GM11168 (cell line): ENCODE data around the gene ABLIM1.

ENCODE experiments used
- in situ Hi-C: fragments of 300-500 bp; cut with MboI; formaldehyde crosslinking; loops from one replicate; pipeline ENCODE4 v1.12.0; 2022; ENCODE audit warnings: low sequenced_read_pairs; ENCODE audit not compliant: unreplicated experiment

Gene ABLIM1

DNA sequence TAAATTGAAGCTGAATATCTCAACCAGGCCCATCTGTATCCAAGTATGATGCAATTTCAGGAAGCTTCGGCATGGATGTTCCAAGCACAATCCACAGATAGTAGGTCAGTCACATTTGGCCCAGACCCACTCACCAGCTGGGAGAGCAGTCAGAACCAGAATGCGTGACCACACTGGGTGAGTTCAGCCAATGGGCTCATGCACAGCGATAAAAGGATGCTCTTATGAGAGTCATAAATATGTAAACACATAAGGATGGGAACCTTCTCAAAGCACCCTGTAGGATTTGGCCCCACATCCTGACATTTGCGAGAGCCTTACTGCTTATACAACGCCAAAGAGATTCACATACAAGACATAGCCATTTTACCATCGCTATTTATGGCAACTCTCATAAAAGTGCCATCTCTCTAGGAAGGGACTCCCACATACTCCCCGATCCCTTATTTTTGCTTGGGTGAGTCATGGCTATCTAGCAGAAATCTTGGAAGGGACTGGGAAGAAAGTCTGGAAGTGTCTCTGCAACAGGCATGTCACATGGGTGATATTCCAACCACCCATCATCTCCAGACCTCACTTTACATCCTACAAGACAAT, 256.8 kb downstream of the ABLIM1 start:
- in situ Hi-C loops, result no loop called here

DNA sequence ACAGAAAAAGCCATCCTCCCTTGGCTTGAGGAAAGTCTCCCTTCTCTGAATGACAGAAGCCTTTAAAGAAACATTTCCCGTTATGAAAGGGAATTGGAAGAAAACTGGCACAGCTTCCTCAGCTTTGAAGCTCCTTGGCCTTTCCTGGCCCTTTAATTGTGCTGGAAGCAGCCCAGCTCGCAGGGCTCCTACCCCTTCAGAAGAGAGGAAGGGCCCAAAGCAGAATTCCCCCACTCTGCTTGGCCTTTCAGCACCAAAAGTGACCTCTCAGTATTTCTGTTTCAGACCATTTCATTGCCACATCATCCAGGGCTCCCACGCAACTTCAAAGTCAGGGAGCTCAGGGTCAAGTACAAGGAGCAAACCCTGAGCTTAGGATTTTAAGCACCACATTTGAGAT, 258.0 kb downstream of the ABLIM1 start:
- in situ Hi-C loops, result no loop called here

DNA sequence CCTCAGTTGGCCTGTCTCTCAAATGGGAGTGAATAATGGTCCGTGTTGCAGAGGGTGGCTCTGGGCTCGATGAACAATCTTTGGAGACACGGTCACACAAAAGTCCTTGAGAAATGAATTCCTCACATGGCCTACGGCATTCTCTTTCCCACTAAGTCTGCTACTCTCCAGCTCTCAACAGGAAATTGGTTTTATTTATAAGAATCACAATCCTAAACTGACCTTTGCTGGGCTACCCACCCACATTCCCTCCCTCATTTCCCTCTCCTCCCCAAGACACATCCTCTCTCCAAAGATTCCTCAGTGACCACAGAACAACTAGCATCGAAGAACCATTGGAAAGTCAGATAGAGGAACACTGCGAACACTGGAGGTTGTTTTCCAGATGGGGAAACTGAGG, 258.5 kb downstream of the ABLIM1 start:
- in situ Hi-C loops, result no loop called here

DNA sequence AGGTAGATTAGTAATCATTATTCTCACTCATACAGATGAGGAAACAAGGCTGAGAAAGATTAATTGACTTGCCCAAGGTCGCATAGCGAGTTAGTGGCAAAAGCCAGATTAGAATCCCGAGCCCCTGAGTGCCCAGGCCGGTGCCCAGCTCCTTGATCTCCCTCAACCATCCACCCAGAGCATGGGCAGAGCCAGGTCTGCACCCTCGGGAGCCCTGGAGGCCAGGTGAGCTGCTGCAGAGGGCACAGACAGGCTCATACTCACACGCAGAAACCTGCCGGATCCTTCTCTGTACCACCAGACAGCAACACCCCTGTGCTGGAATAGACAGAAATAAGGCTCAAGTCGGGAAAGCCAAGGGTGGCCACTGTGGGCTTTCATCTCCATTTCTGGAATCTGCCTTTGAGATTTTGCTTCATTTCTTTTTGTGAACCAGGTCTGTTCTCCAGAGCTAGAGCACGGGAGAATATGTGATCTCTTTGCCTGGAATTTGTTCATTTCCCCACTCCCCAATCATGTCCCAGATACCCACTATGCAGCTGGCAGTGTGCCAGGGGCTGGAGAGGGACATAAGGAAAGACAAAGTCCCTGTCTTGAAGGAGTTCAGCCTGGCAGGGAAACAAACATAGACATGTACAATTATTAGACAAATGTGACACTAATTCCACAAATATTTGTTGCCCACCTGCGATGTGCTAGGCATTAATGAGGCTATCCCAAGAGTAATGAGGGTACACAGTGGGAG, 259.3 kb downstream of the ABLIM1 start:
- in situ Hi-C loops, result no loop called here

DNA sequence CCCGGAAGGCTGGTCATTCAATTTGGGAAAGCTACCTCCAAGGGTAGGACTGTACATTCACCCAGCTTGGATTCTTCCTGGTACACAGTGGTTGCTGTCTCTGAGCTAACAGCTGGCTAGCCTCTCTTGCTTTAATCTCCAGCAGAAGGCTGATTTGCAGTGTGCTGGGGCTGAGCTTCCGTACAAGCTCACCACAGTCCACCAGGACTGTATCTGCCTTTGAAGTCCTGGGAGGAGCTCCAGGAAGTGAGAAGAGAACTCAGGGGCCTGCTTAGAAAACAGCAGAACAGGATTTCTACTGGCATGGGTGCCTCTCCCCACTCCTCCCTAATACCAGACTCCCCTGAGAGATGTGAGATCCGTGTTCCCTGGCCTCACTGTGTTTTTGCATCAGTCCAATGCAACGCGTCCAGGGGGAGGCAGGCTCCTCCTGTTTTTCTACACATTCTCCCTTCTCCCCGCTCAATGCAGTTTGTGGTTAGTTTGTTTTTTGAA, 260.4 kb downstream of the ABLIM1 start:
- in situ Hi-C loops, result no loop called here

DNA sequence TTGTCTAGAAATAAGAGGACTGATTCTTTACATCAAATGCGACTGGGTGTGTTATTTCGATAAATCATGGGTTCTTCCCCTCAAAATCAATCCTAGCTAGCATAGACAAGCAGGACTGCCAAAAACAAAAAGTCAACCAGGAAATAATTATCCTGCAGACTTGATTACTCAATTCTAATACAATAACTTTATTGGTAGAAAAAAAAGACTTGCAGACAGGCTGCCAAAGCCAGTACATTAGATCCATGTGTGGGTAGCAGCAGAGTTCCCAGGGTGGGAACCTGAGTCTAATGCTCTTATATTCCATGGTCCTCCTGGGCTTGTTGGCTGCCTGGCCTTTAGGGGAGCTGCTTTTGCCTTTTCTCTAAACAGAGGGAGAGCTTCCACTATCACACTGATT, 261.6 kb downstream of the ABLIM1 start:
- in situ Hi-C loops, result no loop called here

DNA sequence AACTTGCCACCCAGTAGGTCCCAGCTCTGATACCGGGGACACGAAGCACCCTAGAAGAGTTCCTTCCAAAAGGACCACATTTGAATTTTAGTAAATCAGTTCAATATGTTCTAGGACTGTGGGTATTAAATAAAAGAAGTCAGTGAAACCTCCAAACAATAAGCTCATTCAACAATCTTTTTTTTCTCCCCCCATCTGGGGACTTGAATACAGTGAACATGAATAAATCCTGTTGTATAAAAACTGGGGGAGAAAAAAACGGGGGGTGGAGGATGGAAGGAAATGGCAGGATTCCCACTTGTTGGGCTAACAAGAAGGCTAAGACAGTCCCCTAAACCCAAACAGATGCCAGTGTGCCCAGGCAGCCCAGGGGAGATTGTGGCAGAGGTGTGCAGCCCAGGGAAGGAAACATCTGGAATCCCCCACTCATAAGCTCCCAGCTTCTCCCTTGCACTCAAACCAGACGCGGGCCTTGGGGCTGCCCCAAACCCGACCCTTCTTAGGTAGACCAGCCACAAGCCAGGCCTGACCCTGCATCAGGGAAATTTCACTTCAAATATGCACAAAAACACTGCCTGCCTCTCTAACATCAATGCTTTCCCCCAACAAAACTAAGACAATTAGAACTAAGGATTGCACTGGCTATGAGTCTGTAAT, 262.6 kb downstream of the ABLIM1 start:
- in situ Hi-C loops, result no loop called here

DNA sequence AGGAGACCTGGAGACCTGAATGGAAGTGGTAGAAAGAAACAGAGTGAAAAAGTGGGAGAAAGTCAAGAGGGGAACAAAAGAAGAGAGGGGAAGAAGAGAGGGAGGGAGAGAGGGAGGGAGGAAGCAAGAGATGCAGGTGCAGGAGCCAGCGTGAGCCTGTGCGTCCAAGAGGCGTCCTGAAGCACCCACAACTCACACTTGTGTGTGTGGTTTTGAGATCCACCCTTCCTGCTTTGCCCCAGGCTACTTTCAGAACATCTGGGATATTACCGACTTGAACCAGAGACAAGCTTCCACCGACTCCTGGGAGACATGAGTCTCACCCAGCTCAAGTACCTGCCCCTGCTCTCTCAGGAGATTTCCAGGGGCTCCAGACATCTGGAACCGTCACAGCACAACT, 263.5 kb downstream of the ABLIM1 start:
- in situ Hi-C loops, result no loop called here

DNA sequence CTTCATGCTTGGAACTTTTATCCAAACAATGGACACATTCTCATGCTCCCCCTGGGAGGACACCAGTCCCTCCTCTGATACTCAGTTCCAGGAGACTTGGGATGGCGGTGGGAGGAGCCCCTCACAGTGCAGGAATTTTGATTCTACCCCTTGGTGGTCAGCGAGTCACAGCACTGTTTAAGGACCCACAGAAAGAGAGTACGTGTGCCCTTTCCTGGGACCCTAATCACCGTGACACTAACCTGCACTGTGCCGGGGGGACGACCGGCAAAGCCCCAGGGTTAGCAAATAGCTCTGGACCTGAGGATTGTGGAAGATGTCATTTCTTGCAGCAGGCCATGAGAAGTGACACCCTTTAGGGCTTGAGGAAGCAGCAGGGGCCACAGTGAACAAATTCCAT, 264.2 kb downstream of the ABLIM1 start:
- in situ Hi-C loops, result no loop called here

DNA sequence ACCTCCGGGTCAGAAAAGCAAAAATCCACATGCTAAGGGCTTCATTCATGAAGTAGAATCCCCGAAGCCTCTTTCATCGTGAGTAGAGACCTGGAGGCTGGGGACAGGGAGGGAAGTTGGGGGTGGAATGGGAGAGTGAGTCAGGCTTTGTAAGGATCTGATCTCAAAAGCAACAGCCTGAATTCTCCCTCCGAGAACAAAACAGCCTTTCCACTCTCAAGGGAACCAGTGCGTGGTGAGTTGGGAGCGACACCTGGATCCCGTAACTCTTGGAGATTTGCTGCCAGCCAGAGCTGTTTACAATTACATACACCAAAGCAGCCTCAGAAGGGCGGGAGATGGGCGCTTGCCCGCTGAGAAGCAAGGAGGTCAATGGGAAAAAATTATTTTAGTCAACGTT, 264.6 kb downstream of the ABLIM1 start:
- in situ Hi-C loops, result no loop called here

DNA sequence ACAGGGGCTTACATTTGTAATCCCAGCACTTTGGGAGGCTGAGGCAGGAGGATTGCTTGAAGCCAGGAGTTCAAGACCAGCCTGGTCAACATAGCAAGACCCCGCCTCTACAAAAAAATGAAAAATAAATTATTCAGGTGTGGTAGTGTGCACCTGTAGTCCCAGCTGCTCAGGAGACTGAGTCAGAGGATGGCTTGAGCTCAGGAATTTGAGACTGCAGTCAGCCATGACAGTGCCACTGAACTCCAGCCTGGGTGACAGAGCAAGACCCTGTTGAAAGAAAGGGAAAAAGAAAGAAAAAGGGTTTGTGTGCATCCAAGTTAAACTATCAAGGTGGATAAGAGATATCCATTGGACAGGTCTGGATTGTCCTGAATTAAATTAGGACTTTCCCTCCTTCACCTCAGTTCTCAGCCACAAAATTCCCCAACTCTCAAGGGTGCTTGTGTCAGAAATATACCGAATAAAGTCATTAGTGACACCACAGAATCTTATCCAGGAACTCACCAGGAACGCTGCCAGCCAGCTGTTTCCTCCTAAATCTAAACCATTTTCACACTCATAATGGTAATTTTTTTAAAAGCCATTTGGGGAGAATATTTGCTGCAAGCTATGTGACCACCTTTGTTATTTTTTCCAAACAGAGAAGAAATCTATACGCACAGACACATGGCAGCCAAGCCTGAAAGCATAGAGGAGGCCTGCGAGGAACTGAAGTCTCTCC, 265.8 kb downstream of the ABLIM1 start:
- in situ Hi-C loops, result no loop called here

DNA sequence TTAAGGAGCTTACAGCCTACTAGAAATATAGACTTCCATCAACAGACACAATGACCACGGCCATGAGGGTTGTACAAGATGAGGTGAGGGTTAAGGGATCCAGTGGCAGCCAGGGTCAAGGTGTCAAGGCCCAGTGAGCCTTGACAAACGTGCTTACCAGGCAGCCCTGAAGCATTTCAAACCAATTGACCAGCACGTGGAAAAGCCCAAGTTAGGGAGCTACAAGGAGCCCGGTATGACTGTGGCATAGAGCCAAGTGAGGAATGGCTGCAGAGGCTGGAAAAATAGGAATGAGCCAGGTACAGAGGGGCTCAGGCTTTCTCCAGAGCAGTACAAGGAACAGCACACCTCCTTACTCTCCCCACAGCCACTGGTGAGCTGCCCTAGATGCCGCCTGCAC, 266.5 kb downstream of the ABLIM1 start:
- in situ Hi-C loops, result no loop called here

DNA sequence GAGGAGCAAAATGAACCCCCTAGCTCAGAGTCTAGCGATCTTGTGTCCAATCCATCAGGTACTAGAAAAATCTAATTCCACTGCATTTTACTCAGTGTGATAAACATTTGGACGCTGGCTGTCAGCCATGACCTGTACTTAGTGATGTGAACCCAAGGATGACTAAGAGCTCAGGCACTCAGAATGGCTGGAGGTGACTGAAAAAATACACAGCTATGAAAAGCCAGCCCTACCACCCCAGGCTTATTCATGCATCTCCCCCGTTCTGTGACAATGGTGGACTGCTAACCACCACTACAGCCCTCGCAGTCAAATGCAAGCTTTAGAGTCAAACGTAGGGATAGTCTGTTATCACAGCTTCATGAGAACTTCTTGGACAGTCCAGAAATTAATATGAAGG, 268.6 kb downstream of the ABLIM1 start:
- in situ Hi-C loops, result no loop called here

DNA sequence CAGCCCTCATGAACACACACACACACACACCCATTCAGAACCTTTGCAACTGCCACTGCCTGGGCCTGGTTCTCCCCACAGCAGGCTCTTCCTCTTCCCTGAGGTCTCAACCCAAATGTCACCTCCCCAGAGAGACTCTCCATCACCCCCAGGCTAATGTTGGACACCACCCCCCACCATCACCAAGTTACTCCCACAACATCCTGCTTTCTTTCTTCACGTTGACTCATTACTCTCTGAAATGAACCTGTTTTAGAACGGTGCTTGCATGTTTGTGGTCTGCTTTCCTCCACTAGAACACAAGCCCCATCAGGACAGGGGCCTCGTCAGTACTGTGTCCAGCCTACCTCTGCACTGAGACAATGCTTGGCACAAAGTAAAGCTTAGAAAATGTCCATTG, 269.8 kb downstream of the ABLIM1 start:
- in situ Hi-C loops, result no loop called here

DNA sequence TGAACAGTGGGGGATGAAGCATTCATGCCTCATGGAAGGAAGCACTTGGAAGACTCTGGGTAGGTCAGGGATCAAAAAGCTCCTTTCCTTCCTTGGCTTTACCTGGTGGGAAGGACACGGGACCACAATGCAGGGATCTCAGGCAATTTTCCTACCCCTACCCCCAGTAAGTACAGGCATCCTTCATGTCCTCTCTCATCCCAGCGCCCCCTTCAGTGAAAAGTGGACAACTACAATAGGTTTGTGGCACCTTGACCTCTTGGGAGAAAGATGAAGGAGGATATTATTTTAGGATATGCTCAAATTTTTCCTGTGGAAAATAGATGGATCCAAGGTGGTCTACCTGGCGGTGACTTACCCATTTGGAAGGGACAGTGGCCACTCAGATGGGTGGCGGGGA, 270.3 kb downstream of the ABLIM1 start:
- in situ Hi-C loops, result no loop called here

DNA sequence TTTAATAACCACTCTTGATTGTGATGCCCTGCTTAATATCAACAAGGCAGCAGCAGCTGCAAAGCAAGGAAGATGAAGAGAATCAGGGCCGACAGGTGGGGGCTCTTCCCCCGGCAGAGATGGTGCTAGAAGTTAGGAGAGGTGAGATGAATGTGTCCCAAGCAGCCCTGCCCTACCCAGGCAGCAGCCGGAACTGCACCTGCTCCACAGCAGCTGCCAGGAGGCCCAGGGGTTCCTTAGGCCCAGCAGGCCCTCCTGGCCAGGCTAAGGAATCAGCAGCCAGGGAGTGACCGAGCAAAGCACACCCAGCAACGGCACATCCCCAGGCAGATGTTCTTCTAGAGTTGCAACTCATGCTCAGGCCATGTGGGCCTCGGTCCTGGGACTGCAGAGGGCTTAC, 271.6 kb downstream of the ABLIM1 start:
- in situ Hi-C loops, result no loop called here

DNA sequence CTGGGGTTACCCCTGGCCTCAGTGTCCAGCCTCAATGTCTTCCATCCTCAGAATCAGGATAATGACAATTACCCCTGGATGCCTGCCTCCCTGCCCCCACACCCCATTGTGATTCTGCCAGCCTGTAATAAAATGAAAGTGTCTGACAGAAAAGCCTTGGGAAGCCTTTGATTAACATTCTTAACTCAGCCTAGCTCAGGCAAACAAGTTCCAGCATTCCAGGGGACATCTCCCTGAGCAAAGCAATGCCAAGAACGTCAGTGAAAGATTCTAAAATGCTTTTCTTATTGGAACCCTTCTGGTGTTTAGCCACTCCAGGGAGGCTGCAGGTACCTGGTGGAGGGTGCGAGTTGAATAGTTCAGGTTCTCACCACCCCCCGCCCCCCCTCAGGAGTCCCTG, 272.5 kb downstream of the ABLIM1 start:
- in situ Hi-C loops, result no loop called here

DNA sequence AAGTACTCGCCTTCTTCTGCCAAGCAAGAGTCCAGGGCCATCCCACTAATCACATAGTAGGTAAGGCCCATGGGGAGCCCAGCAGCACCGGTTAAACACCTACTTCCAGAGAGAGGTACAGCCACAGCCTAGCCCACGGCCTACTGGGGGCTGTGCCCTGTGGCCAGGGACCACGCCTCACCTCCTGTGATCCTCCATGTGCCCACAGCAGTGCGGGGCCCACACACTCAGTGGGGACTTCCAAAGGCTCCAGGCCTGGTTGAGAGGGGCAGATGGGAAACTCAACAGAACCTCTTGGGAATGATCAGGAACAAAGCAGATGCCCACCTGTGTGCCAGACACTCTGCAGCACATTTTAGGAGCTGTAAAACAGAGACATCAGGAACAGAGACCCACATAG, 273.5 kb downstream of the ABLIM1 start:
- in situ Hi-C loops, result no loop called here

DNA sequence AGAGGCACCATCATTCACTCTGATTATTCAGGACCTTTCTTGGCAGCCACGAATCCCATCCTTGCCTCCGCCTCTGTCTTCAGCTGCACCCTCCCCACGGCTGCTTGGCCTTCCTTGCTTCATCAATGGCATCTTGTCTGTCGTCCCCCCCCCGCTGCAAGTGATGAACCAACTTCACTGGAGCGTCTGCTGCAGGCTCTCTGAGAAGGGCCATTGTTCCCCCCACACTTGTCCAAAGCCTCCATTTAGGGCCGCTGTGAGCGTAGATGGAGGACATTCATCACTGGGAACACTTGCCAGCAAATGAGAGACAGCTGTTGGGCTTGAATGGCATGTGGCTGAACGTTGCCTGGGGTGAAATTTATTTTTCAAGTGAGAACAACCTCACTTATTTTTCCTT, 273.9 kb downstream of the ABLIM1 start:
- in situ Hi-C loops, result no loop called here
